WTC11 (cell line): ENCODE data around the gene GALNTL6.

Experiments
- ATF3 ChIP-seq: sonication (generic); formaldehyde crosslinking; conservative IDR thresholded peaks from 2 replicates; pipeline ENCODE4 v1.8.1; 2022; ENCODE audit warnings: mild to moderate bottlenecking, missing genetic modification reagents
- JUN ChIP-seq: sonication (generic); formaldehyde crosslinking; IDR thresholded peaks from 2 replicates; pipeline ENCODE4 v1.8.0; 2023; ENCODE audit warnings: mild to moderate bottlenecking, missing genetic modification reagents
- NR2C2 ChIP-seq: sonication (generic); formaldehyde crosslinking; IDR thresholded peaks from 2 replicates; pipeline ENCODE4 v1.8.0; 2022; ENCODE audit warnings: mild to moderate bottlenecking, missing genetic modification reagents
- USF2 ChIP-seq: sonication (generic); formaldehyde crosslinking; IDR thresholded peaks from 2 replicates; pipeline ENCODE4 v1.8.1; 2023; ENCODE audit warnings: mild to moderate bottlenecking, missing genetic modification reagents, moderate library complexity
- TF ChIP-seq, protein P1 (sequence below): fragments of 200-600 bp; IDR thresholded peaks from 2 replicates; pipeline ENCODE4 v1.8.0; 2022; ENCODE audit warnings: antibody characterized with exemption
- TF ChIP-seq, protein P2 (sequence below): sonication (generic); formaldehyde crosslinking; IDR thresholded peaks from 2 replicates; pipeline ENCODE4 v1.8.1; 2023; ENCODE audit warnings: mild to moderate bottlenecking, missing genetic modification reagents
- TF ChIP-seq, protein P3 (sequence below): sonication (generic); formaldehyde crosslinking; IDR thresholded peaks from 2 replicates; pipeline ENCODE4 v1.8.0; 2022; ENCODE audit warnings: mild to moderate bottlenecking, missing genetic modification reagents

- TF ChIP-seq, protein P1, sequence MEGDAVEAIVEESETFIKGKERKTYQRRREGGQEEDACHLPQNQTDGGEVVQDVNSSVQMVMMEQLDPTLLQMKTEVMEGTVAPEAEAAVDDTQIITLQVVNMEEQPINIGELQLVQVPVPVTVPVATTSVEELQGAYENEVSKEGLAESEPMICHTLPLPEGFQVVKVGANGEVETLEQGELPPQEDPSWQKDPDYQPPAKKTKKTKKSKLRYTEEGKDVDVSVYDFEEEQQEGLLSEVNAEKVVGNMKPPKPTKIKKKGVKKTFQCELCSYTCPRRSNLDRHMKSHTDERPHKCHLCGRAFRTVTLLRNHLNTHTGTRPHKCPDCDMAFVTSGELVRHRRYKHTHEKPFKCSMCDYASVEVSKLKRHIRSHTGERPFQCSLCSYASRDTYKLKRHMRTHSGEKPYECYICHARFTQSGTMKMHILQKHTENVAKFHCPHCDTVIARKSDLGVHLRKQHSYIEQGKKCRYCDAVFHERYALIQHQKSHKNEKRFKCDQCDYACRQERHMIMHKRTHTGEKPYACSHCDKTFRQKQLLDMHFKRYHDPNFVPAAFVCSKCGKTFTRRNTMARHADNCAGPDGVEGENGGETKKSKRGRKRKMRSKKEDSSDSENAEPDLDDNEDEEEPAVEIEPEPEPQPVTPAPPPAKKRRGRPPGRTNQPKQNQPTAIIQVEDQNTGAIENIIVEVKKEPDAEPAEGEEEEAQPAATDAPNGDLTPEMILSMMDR = no peak
- TF ChIP-seq JUN = no peak
- TF ChIP-seq, protein P2, sequence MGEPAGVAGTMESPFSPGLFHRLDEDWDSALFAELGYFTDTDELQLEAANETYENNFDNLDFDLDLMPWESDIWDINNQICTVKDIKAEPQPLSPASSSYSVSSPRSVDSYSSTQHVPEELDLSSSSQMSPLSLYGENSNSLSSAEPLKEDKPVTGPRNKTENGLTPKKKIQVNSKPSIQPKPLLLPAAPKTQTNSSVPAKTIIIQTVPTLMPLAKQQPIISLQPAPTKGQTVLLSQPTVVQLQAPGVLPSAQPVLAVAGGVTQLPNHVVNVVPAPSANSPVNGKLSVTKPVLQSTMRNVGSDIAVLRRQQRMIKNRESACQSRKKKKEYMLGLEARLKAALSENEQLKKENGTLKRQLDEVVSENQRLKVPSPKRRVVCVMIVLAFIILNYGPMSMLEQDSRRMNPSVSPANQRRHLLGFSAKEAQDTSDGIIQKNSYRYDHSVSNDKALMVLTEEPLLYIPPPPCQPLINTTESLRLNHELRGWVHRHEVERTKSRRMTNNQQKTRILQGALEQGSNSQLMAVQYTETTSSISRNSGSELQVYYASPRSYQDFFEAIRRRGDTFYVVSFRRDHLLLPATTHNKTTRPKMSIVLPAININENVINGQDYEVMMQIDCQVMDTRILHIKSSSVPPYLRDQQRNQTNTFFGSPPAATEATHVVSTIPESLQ (CRISPR knock-in tag) = no peak
- no peak for TF ChIP-seq ATF3 (CRISPR knock-in tag)
- TF ChIP-seq USF2 = no peak
- TF ChIP-seq NR2C2 (CRISPR knock-in tag) = no peak
- TF ChIP-seq, protein P3, sequence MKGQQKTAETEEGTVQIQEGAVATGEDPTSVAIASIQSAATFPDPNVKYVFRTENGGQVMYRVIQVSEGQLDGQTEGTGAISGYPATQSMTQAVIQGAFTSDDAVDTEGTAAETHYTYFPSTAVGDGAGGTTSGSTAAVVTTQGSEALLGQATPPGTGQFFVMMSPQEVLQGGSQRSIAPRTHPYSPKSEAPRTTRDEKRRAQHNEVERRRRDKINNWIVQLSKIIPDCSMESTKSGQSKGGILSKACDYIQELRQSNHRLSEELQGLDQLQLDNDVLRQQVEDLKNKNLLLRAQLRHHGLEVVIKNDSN = no peak
Observed at GRCh38 chr4:171817026-171817425, 3.8 kb downstream of the GALNTL6 start.
